ENCODE measurements around the gene GALNT3.

GALNT3 gene

DNA sequence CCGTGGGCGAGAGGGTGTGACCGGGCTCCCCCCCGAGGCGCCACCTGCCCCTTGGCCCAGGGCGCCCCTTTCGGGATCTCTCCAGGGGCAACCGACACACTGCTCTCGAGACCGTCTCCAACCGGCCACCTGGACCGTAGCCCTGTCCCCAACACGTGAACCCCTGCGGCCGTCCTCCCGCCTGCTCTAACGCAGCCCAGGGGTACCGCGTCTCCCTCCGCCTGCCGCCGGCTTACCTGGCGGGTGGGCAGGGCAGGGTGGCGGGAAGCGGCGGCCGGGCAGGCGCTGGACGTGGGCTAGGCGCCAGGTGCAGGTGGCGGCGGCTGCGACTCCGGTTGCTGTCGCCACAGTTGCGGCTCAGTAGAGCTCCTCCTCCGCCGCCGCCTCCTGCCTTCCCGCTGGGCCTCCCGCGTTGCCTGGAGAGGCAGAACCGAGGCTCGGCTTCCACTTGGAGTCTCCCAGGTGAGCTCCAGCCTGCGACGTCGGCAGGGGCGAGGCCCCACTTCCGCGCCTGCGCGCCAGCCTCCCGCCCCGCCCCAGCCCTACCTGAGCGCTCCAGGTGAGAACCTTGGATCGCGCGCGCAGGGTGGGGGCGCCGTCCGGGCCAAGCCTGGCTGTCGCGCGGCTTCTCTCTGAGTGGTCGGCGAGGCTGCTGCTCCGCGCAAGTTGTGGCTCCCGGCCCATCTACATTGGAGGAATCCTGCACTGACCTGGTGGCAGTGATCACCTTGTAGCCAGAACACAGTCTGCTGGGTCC is at the start of gene GALNT3:
TSS of gene GALNT3 (minus strand) at position 469 of the 757 bp plus-strand sequence. CDS start 23,547 bp downstream, outside the sequence.
- peak; percentile 64 for DNase-seq

DNA sequence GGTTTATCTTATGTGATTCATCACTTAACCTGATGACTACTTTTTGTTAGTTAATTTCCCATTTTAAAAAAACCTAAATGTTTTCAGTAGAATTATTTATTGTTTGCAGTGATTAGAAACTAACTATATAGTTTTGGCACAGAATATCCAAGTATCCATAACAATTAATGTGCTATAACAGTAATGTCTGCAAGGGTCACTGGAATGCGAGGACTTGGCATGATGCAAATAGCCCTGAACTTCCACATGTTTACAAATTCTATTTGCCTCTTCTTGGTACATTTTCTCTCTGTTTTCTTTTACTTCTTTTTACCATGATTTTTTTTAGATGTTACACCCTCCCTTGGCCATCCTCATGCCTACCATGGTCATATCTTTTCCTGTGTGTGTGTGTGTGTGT is 49.3 kb upstream of the GALNT3 start:
- no peak for DNase-seq

GRCh38 chr2:165840333-165840958 is 46.4 kb upstream of the GALNT3 start:
- DNase-seq = no peak

DNA sequence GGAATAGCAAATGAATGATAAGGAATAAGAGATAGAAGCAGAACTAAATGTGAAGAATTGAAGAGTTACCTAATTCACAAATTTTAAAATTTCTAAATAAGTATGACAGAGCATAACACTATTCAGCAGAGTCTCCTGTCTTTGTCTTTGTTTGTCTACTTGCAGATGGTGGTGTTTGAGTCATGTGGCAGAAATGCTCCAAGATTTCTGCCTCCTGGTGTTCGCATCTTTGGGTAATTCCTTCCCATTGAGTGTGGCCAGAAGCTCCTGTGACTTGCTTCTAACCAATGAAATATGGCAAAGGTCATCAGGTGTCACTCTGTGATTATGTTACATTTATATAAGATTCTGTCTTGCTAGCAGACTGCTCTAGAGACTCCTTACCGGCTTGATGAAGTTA is 45.6 kb upstream of the GALNT3 start:
- DNase-seq = no peak

GRCh38 chr2:165837122-165837521 is 43.1 kb upstream of the GALNT3 start:
- no peak for DNase-seq

DNA sequence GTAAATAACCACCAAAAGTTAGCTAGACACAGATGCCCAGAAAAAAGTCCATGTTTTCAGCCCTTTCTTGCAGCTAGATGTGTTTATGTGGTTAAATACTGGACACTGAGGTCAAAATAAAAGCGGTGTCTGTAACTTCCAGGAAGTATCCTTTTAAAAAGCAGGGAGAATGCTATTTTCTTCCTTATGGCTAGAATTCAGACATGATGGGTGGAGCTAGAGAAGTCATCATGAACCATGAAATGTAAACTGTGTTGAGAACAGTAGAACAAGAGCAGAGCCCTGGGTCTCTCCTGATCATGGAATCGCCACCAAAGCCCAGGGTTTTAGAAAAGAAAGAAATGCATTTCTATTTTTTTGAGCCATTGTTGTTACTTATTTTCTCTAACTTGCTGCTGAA is 41.3 kb upstream of the GALNT3 start:
- DNase-seq = no peak

DNA sequence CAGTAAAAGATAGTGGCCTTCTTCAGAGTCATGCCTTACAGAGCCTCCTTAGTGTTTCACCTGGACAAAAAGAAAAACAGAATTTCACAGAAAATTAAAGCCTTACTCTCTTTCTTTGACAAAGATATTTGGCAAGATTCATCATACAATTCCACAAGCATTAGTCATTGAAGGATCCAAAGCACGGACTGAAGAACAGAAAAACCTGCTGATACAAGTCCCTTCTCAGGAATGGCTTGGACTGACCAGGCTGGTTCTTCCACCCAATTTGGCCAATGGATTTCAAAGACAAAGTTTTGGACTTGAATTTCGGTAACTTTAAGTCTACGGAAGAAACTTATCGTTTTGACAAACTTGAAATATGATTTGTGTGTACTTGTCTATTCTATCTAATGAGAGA is 39.1 kb upstream of the GALNT3 start:
- DNase-seq = no peak

- DNase-seq = no peak
These were observed 33.9 kb upstream of the GALNT3 start for GRCh38 chr2:165827921-165828276.

GRCh38 chr2:165827016-165827920 is 33.2 kb upstream of the GALNT3 start:
- DNase-seq = no peak

GRCh38 chr2:165825041-165825440 is 31.0 kb upstream of the GALNT3 start:
- DNase-seq = peak; percentile 70

DNA sequence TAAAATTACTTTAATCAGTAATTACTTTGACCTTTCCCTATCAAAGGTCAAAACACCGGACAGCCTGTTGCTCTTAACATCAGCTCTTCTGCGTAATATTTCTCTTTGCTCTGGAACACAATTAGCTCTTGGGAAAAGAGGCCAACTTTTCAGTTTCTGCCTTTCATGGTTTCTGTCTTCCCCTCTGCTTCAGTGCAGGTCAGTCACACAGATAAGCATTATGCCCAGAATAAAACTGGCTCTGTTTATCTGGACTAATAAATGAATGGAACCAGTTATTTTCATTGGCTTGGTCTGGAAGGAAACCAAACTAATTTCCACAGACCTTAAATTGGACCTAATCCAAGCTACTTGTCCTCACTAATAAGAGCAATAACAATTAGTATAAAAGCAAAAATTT is 26.2 kb upstream of the GALNT3 start:
- DNase-seq = no peak

DNA sequence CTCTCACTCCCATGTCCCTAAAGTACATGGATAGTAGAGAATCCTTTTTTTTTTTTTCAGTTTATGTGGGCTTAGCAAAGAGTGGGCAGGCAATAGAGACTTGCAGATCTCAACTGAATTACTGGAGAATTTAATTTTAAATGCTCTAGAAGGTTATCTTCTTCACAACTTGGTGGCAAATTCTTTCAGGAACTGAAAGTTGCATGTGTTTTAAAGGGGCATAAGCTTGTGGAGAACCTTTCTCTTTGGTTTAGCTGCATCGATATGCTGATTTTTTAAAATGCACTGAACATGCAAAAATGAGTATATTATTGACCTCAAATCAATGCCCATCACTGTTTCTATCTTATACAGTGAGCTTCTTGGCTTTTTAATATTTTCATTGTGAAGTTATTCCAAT is 24.9 kb upstream of the GALNT3 start:
- DNase-seq = no peak

- no peak for DNase-seq
These were observed 21.5 kb upstream of the GALNT3 start for GRCh38 chr2:165815299-165816141.

GRCh38 chr2:165814473-165814872 is 20.4 kb upstream of the GALNT3 start:
- no peak for DNase-seq

DNA sequence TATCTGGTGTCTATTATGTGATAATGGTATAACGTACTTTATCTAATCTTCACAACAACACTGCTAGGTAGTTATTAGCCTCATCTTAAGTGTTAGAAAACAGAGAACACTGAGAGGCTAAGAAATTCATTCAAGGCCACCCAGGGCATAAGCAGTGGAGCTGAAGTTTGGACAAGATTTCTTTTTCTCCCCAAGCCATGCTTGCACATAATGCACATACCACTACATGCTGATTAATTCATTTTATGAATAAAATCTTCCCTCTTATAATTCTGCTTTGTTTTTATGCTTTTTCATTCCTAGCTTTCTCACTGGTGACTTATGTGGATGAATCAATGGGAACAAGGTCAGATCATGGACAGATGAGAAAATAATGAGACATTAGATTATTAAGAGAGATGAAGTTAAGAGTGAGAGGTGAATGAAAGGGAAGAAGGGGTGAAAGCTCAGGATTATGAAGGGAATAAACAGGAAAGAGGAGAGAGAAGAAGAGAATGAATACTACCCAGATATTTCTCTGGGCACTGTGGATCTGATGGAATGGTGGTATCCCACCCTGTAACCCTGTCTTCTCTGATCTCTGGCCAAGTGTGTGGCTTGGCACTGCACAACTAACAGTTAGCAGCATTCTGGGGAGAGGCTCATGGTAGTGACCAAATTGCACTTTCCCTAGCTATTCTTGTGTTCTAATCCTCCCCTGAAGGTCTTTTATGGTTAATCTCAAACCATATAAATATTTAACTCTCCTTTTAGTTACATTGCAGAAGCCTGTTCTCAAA is 17.7 kb upstream of the GALNT3 start:
- DNase-seq = no peak

- no peak for DNase-seq
These were observed 16.4 kb upstream of the GALNT3 start for GRCh38 chr2:165810418-165810817.

DNA sequence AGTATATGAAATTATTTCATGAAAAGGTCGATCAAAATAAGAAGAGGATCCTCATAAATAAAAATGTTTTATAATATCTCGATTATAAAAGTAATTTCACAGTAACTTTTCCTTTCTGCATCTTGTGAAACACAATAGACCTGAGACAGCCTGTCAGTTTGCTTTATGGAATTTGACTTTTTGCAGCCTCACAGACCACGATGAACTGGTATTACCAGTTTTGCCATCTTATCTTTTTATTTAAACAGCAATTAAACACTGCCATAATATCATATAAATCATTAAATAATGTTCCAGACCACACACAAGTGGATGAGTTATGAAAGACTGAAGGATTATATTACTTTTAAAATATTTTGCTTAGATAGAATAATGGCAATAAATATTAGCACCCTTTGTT is 10.7 kb upstream of the GALNT3 start:
- no peak for DNase-seq

GRCh38 chr2:165803123-165803760 is 9.2 kb upstream of the GALNT3 start:
- no peak for DNase-seq

- DNase-seq = no peak
These were observed 7.1 kb upstream of the GALNT3 start for GRCh38 chr2:165801176-165801575.

- DNase-seq = no peak
These were observed 2.9 kb upstream of the GALNT3 start for GRCh38 chr2:165796819-165797530.

- no peak for DNase-seq
These were observed 2.1 kb upstream of the GALNT3 start for GRCh38 chr2:165796129-165796528.
